NCI-H1092 treated with DMSO at 0.1 percent for 48 hours (cell line): Measurements from ENCODE around the gene SLC9A9.

ENCODE experiments used
- DNase-seq: peaks from one replicate; lab custom pipeline; 2025; lab: John Stamatoyannopoulos, UW

Gene SLC9A9

DNA sequence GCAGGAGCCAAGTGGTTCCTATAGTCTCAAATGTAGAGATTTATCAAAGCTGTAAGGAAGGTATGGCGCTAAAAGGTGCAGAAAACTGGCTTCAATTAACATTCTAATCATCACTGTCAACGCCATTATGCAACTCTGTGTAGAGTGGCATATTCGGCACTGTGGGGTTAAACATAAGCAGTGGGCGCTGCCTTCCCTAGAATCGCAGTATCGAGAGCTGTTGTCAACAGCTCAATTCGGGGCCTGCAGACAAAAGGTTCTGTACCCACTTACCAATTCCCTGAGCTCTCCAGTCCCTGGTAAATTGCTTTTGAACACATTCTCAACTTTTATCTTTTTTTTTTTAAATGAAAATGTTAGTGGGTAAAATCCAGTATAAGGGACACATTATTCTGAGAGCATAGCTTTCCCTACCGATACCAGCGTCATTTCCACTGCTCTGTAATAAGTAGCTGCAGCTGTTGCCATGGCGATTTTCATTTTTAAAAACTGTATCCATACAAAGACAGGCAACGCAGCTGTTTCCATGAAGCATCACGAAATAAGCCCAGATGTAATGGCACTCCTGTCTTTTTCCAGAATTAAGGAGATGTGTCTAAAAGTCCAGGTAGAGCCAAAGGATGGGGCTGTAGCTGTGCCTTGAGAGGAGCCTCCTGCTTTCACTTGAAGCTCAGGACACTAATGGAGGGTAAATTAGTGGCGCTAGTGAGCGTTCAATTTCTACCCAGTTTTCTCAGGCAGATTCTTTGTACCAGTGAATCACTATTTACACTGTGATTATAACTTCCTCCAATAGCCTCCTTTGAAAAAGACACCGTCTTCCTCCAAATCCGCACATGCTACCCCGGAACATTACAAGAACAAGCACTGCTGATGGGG, 250.3 kb downstream of the SLC9A9 start:
- no peak for DNase-seq

DNA sequence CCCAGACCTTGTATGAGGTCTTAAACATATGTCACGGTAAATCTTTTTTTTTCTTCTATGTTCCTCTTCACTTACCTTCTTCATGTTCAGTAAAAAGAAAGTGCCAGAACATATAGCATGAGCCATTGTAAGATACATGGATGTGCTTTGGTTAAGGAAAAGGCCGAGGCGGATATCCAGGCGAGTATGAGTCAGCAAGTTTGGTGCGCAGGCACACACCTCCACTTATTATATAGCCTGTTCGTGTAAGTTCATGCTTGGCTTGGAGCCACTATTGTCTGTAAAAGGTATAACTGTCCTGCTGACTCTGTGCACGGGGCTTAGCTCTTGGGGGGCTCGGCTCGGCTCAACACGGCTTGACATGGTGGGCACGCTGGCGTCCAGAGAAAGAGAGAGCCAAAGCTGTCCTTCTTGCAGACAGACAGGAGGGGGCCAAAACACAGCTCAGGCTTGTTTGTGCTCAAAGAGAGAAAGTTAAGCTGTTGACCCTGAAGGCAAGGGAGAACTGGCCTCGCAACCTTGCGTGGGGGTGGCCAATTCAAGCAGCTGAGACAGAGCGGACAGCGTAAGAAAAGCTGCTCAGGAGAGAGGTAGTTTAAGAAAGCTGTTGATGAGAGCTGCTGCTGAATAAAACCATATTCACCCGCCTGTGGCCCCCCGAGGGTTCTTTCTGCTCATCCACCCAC, 251.2 kb downstream of the SLC9A9 start:
- no peak for DNase-seq

DNA sequence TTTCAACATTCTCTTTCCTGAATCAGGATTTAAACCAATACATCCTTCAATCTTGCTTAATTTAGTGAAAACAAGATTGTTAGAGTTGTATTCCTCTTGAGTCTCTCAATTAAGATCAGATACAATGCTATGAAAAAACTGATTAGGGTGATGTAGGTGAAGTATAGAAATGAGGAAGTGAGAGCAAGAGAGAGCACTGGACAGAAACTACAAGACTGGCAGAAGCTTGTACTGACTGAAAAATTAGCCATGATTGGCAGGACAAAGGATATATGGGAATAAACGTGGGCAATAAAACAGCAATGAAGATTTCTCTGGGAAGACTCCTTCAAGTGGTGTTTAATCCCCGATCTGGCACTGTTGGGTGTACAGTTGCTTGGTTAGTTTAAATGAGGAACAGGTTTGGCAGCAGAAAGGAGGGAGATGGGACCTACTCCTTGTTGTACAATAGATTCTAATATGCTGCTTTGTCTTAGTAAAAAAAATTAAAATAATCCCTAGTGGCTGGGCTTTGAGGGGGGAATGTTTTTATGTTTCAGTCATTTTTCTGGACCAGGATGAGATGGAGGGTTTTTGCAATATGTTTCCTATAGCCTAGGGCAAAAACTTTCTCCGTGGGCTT, 252.7 kb downstream of the SLC9A9 start:
- no peak for DNase-seq

DNA sequence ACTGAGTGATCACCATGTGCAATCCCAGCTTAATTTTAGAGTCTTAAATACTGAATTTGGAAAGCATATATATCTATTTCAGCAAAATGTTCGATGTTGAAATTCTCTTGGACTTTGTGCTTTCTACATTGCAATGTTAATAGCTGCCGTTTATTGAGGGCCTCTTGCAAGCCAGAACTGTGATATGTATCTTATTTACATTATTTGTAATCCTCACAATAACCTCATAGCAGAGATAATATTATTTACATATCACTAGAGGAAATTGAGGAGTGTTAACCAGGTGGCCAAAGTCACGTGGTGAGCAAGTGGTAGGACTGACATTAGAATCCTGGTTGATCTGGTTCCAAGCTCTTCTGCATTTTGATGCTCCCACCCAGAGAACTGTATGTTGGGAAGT, 254.1 kb downstream of the SLC9A9 start:
- no peak for DNase-seq

DNA sequence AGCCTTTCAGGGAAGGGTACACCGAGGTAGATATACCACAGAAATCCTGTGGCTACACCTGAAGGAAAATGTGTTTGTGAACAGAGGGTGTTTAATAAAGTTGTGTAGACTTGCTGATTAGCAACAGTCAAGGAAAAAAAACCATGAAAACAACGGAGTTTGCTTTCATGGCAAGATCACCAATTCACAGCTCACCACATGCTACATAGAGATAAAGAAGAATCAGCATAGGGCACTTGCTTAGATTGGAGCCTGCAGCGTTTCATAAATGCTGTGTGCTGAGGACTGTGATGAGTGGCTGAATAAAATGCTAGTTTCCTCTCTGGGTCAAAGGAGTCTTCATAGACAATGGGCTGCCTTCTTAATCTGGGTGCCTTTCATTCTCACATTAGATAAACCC, 257.6 kb downstream of the SLC9A9 start:
- DNase-seq: no peak

DNA sequence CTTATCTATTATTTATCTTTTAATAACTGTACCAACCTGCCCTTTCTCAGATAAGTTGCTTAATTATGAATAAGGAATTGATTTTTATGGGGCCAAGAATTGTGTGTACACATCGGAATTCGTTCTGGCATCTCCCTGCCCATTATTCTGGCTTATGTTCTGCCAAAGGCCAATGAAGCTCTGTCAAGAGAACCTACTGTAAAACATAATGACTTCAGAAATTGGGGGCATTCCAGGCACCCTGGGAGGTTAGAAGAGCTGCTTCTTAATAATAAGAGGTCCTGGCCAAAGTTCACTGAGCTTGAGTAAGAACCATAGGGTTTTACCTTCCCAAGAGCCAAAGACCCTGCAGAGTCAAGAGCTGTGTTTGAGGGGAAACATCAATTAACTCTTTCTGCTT, 261.7 kb downstream of the SLC9A9 start:
- no peak for DNase-seq

DNA sequence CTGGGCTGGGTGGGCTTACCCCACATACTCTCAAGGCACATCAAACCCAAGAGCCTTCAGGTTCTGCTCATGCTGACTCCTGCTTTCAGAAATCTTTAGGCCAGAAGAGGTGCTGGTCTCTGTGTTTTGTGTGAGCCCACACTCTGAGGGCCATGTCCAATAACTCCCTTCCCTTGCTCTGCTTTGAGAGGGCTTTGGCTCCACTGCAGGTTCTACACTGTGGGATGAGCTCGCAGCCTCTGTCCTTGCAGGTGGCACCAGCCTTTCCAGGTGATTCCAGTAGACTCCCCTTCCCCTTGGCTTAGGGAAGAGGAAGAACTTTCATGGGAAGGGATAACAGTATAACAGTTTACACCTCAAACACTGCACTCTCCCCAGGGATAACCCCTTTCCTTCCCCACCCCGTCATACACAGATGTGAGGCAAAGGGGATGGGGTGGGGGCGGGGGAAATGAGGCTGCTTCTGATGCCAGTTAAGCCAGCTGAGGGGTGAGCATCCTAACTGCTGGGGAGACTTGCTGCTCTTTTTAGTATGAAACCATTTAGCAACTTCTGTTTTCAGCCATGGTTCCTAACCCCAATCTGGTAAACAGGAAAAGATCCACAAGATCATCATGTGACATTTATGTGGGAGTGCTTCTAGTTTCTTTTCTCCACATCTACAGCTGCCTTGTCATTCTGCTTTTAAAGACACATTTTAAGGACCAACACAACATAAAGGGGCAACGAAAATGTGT, 262.4 kb downstream of the SLC9A9 start:
- DNase-seq: no peak

DNA sequence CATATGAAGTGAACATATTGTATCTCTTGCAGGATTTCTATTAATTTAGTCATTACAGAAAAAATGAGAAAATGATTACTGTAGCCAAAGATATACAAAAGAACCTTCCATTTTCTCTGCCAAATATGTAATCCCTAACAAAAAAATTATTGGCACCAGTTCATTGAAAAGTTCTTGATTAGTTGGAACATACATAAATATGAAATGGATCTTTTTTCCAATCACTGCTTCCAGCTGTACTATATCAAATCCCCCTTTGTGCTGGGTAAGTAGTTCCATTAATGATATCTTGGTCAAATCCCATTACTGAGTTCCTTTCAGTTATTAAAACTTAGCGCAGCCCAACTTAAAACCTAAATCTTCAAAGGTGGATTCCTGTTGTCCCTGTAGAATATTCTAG, 263.8 kb downstream of the SLC9A9 start:
- no peak for DNase-seq

DNA sequence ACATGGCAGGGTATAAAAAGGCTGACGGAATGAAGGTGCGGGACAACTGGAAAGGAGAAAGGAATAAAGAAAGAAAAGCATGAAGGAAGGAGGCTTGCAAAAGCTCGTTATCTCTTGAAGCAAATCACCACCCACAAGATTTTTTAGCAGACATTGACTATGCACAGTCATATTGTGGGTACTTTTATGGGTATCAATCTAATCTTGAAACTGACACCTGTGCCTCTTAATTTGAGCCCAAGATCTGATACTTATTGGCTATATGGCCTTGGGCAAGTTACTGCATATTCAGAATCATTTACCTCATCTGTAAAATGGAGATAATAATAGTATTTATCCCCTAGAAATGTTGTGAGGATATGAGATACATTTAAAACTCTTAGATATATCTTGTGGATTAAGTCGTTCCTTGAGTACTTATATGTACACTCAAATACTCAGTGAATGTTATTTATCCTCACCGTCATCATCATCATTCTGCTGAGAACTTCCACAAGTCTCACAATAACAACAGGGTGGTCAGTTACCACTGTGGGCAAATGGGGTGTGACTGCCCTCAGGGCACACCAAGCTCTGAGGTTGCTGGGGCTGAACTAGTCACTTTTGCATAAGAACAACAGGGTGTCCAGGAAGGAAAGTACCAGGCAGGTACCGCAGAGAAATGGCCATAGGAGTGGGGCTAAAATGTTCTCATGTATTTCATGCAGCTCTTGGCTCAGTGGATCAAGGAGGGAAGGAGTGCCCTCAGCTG, 266.1 kb downstream of the SLC9A9 start:
- no peak for DNase-seq

DNA sequence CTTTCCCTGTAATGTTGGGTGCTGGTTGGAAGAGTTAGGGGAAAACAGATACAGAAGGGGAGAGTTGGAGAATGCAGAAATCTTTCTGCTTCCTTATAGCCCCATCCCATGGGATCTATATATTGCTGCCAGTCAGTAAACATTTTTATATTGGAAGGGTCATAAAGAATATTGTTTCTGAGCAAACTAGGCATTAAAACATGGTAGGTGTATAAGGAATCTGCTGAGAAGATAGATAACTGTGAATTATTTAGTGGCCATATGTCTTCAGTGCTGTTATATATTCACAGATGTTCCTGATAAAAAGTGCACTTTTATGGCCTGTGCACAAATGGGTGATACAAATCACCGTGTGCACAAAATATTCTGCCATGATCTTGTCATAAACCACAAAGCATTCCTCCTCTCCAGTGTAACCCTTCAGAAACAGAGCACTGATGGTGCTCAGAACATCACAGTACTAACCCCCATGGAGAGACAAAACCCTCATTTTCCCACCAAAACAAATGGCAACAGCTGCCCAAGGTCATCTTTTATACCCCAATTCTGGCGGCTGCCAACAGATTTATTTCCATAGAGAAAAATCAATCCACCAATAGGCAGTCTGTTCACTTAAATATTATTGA, 269.3 kb downstream of the SLC9A9 start:
- no peak for DNase-seq

DNA sequence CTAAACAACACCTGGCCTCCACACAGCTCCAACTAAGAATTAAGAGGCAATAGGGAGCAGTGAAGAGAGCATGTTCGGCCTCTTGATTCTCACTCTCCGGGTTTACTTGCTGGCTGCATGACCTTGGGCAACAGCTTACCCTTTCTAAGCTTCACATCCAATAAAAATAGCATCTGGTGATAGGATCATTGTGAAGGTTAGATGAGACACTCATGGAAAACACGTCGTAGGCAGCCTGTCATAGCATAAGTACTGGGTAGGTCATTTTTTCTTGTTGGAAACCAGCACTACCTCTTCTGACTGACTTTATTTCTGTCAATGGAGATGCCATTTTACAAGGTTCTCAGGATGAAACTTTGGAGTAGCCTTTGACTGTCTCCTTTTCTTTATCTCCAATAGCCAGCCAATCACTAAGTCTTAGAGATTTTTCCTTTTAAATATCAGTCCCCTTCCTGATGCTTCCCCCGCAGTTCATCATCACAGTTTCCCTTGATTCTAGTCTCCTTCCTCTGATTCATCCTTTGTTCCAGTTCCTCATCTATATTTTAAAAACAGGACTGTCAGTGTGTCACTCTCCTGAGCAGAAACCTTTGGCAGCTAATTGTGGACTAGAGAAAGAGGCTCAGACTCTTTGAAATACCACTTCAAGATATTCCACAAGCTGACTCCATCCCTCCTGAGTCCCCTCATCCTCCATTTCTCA, 271.5 kb downstream of the SLC9A9 start:
- DNase-seq: no peak

DNA sequence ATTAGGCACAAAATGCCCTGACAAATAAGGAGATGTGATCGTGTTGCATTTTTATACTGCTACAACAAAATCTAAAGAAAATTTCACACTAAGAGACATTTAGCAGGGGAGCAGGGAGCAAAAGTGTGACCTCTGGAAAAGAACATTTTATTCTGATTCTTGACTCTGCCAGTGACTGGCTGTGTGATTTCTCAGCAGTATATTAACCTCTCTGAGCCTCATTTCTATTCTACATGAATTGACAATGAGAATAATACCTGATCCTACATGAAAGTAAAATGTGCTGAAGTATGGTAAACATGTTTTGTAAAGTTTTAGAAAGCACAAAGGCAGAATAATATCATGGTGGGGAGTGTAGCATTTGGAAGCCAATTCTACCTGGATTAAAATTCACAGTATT, 273.3 kb downstream of the SLC9A9 start:
- no peak for DNase-seq

DNA sequence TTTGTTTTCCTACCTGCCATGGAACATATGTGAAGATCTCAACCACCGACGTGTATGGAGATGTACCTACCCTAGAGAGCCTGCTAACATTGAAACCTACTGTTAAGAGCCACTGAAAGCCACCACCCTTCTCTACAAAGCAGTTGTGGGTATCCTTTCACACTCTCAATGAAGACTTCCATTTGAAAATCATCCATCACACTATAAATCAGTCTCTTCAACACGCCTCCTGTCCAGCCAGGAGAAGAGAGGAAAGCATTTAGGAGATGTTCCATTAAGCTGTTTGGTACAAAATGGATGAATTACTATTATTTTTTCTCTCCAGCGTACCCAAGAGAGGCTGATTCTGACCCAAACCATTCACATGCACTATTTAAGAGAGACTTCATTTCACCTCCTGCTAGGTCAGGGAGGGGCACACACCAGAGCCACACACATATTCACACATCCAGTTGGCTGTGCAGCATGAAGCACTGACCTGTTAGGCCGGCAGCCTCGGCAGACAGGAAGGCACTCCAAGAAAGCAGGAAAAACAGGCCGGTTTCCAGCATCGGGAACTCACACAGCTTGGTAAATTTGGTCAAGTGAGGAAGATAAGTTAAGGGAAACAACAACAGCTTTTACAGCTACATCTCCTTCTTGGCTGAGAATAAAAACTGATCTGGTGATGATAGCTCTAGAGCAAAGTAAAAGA, 274.5 kb downstream of the SLC9A9 start:
- DNase-seq: no peak

DNA sequence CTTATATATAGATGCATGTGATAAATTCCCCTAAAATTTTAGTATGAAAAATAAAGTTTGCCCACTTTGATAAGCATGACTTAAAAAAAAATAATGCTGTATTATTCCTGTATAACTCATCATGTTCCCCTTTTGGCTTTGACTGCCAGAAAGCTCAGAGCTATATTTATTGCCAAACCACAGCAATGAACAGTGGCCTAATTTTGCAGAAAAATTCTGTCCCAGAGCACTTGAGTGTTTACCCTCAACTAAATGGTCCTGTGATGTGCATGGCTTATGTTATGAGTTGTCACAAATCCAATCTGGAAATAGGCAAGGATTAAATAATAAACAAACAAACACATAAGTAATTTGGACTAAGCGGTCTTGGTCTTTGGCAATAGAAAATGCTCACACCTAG, 276.7 kb downstream of the SLC9A9 start:
- DNase-seq: no peak

DNA sequence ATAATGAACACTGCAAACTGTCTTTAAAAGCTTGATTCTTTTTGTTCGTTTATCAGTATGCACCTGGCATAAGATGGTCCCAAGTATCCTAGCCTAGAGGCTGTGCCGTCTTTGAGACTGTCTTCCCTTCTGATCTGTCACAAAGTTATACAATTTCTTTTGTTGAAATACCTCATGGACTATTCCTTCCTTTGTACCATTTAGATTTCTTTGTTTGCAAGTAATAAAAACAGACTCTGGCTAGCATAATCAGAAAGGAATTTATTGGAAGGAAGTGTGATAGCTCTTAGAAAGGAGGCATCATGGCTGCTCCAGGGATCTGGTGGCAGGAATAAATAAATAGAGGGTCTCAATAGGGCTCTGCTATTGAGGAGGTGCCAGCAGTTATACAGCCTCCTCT, 280.4 kb downstream of the SLC9A9 start:
- no peak for DNase-seq

DNA sequence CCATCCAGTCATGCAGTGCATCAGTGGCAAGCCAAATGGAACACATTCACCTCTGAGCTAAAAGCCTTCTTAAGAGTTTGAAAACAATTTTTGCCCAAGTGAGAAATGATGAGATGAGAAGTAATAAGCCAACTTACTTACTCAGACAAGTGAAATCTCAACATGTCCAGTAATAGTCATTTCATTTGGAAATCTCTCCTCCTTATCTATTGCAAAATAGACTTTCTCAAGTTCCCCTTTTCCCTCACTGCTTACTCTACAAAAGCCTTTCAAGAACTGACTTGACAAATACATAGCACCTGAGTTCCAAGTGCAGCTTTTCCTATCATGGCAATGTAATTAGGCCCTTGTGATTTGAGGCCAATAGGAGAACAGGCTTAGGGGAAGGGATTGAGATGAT, 282.3 kb downstream of the SLC9A9 start:
- no peak for DNase-seq

DNA sequence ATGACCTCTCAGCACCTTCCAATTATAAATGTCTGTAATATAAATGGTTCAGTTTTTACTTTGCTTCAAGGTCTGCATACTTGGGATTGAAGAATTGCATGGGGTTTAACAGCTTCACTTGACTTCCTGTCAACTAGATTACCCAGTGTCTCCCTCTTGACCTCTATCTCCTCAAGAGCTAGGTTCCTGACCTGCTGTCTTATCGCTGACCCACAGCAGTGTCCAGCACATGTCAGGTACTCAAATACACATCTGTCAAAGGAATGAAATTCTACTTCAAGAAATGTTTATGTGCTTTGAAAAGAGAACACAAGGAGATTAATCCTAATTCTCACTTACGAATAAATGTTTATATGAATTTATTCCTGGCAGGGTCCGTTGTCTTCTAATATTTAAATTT, 284.5 kb downstream of the SLC9A9 start:
- DNase-seq: no peak

DNA sequence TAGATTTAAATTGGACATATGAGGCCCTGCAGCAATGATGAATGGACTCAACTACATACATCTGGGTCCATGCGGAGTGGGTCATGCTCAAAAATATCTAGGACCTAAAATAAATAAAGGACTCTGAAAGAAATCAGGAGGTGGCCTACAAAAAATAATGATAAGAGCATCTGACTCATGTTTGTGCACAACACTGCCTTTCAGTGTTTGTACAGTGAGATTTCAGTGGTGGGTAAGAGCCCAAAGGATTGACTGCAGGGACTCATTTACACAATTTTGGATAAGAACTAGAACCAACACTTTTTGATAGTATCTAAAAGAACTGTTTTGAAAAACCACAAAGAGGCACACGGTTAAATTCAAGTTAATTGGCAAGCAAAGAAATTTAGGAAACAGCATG, 285.5 kb downstream of the SLC9A9 start:
- DNase-seq: no peak

DNA sequence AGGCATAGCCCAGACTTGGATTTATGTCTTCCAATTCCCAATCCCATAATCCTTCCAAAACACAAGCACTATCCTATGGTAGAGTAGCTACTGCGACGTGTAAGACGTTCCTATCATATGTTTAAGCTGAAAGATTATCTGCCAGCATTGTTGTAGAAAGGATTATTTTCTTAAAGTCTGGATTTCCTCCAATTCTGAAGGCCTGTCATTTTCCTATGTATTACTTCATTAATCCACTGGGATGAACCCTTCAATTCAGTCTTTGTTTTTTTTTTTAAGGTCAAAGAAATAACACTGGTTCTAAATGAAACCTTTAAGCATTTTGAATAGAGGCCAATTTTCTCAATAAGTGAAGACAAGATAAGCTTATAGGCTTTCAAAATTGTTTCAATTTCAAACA, 289.0 kb downstream of the SLC9A9 start:
- no peak for DNase-seq

DNA sequence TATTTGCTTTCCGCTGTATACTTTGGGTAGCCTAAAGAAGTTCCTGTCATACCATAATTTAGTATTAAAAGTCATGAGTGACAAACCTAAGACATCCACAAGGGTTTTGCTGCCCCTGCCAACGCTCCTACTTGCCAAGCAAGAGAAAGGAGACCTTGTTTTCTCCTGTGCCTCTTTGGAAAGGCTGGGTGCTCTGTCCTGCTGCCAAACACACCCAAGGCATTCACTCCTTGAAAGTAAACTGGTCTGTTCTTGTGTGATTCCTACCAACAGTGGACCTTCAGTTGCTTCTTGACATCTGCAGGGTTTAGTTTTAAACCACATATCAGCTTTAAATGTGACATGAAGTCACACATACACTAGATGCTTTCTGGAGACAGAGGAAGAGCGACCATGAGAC, 295.4 kb downstream of the SLC9A9 start:
- no peak for DNase-seq
